GM12878 (cell line): Measurements from ENCODE around the gene RRP36. TPM values are rescaled to one million over a fixed set of nuclear protein-coding genes. Genes with fewer than 3 reads are reported as not detected.

ENCODE experiments used
- ATAC-seq: fragments of 200-7000 bp; cut with Tn5 transposase; 3 replicates; pipeline ENCODE4 v1.9.1; 2020; ENCODE audit warnings: mild to moderate bottlenecking, moderate library complexity
- BruUV-seq: library from RNA; stranded (reverse); fragments of 400-500 nt; replicated peaks from 2 replicates; lab custom pipeline; 2021; lab: Mats Ljungman, UMichigan
- CTCF ChIA-PET: fragments of 300-600 bp; sonication (Branson Sonifier 250); formaldehyde crosslinking; extraction: SDS; loops from one replicate; lab custom pipeline; 2021; ENCODE audit warnings: inconsistent platforms; lab: Yijun Ruan, JAX
- POLR2A ChIA-PET: fragments of 350-600 bp; formaldehyde crosslinking; extraction: SDS; loops from one replicate; lab custom pipeline; 2021; ENCODE audit warnings: inconsistent platforms; lab: Charles Lee
- RAD21 ChIA-PET: fragments of 300-600 bp; sonication (Branson Sonifier 250); formaldehyde crosslinking; loops from one replicate; lab custom pipeline; 2023; ENCODE audit warnings: antibody characterized with exemption; ENCODE audit not compliant: unreplicated experiment; lab: Charles Lee
- SMC1A ChIA-PET: fragments of 300-600 bp; sonication (Branson Sonifier 250); formaldehyde crosslinking; loops from one replicate; lab custom pipeline; 2023; ENCODE audit not compliant: unreplicated experiment, uncharacterized antibody; lab: Charles Lee
- DNase-seq: peaks from one replicate; pipeline ENCODE4 v3.0.0-alpha.2; 2011; ENCODE audit warnings: low read depth, low spot score
- FAIRE-seq: peaks from 3 replicates; lab custom pipeline; 2011; peaks lifted over from hg19 to GRCh38; lab: Jason Lieb, UNC
- H2AFZ ChIP-seq: 2 replicates; pipeline ENCODE4 v1.6.0; 2011; ENCODE audit warnings: low read depth, low read length, control low read depth; ENCODE audit not compliant: control insufficient read depth
- H3K27ac ChIP-seq: 2 replicates; pipeline ENCODE4 v1.5.1; 2011; ENCODE audit warnings: control low read depth; ENCODE audit not compliant: control insufficient read depth, insufficient read depth
- H3K27me3 ChIP-seq, 2 experiments: replicated peaks in 1 of 2; 2 replicates each; pipeline versions ENCODE4 v1.6.0 to v1.6.1; 2011; ENCODE audit warnings: low read length in 1 of 2; ENCODE audit not compliant: control insufficient read depth in 2 of 2, insufficient read depth in 2 of 2
- H3K36me3 ChIP-seq, 2 experiments: 2 replicates each; pipeline ENCODE4 v1.5.1; 2011; ENCODE audit warnings: low read length in 1 of 2; ENCODE audit not compliant: control insufficient read depth in 2 of 2, insufficient read depth in 2 of 2
- H3K4me1 ChIP-seq: 2 replicates; pipeline ENCODE4 v1.6.1; 2011; ENCODE audit warnings: mild to moderate bottlenecking, low read length, moderate library complexity, mixed read lengths; ENCODE audit not compliant: control insufficient read depth, insufficient read depth
- H3K4me2 ChIP-seq: 2 replicates; pipeline ENCODE4 v1.6.0; 2011; ENCODE audit warnings: control low read depth; ENCODE audit not compliant: control insufficient read depth, insufficient read depth
- H3K4me3 ChIP-seq: fragments of 200-600 bp; sonication (generic); 2 replicates; pipeline ENCODE4 v1.5.1; 2016
- H3K79me2 ChIP-seq: 2 replicates; pipeline ENCODE4 v1.6.0; 2011; ENCODE audit warnings: low read length; ENCODE audit not compliant: control insufficient read depth, insufficient read depth
- H3K9ac ChIP-seq: 2 replicates; pipeline ENCODE4 v1.8.0; 2011; ENCODE audit warnings: low read length, control low read depth, mixed read lengths; ENCODE audit not compliant: control insufficient read depth, insufficient read depth
- H3K9me3 ChIP-seq: replicated peaks from 3 replicates; pipeline ENCODE4 v1.5.1; 2011; ENCODE audit warnings: mild to moderate bottlenecking, low read length; ENCODE audit not compliant: control insufficient read depth, insufficient read depth
- H4K20me1 ChIP-seq: 2 replicates; pipeline ENCODE4 v1.6.0; 2011; ENCODE audit not compliant: control insufficient read depth, insufficient read depth
- HDAC2 ChIP-seq: fragments of 200-600 bp; sonication (generic); IDR thresholded peaks from 2 replicates; pipeline ENCODE4 v1.6.1; 2017
- NFIC ChIP-seq: IDR thresholded peaks from 2 replicates; pipeline ENCODE4 v1.6.1; 2012; ENCODE audit warnings: low read depth, mild to moderate bottlenecking, inconsistent platforms, low read length, moderate library complexity
- NFXL1 ChIP-seq: fragments of 450-650 bp; IDR thresholded peaks from 2 replicates; pipeline ENCODE4 v1.6.1; 2017; ENCODE audit warnings: antibody characterized with exemption, mild to moderate bottlenecking, borderline replicate concordance
- SMAD1 ChIP-seq: fragments of 450-650 bp; IDR thresholded peaks from 2 replicates; pipeline ENCODE4 v1.6.1; 2018; ENCODE audit warnings: mild to moderate bottlenecking, low read depth; ENCODE audit not compliant: partially characterized antibody
- SUPT20H ChIP-seq: IDR thresholded peaks from 2 replicates; pipeline ENCODE4 v1.6.1; 2011; ENCODE audit warnings: low read depth, mild to moderate bottlenecking, low read length, moderate library complexity, borderline replicate concordance; ENCODE audit not compliant: control insufficient read depth
- TAF1 ChIP-seq: IDR thresholded peaks from 2 replicates; pipeline ENCODE4 v1.6.1; 2011; ENCODE audit warnings: mild to moderate bottlenecking, low read depth, low read length, borderline replicate concordance
- ZBTB11 ChIP-seq: fragments of 450-650 bp; formaldehyde crosslinking; IDR thresholded peaks from 2 replicates; pipeline ENCODE4 v1.5.0; 2022; ENCODE audit warnings: mild to moderate bottlenecking, missing genetic modification characterization
- ZNF592 ChIP-seq: fragments of 450-650 bp; IDR thresholded peaks from 2 replicates; pipeline ENCODE4 v1.6.1; 2017; ENCODE audit warnings: mild to moderate bottlenecking, moderate library complexity
- ZSCAN29 ChIP-seq: fragments of 450-650 bp; IDR thresholded peaks from 2 replicates; pipeline ENCODE4 v1.6.1; 2017; ENCODE audit warnings: mild to moderate bottlenecking, moderate library complexity
- WGBS: methylation state at CpG from one replicate; pipeline ENCODE4 v1.1.6; 2016; ENCODE audit warnings: low lambda C conversion rate; ENCODE audit not compliant: insufficient replicate concordance, insufficient coverage; ENCODE audit errors: missing lambda C conversion rate; 5-methylcytosine and 5-hydroxymethylcytosine counted together
- in situ Hi-C: fragments of 300-500 bp; cut with MboI; formaldehyde crosslinking; loops from 9 replicates; pipeline ENCODE4 v1.14.3; 2018; ENCODE audit warnings: mixed read lengths
- intact Hi-C: fragments of 100-400 bp; cut with micrococcal nuclease; formaldehyde crosslinking; loops from one replicate; pipeline ENCODE4 v1.14.2; 2022; ENCODE audit not compliant: unreplicated experiment
- polyA plus RNA-seq, 11 experiments: library from polyadenylated mRNA; depleted of rRNA in 4 of 11; unstranded in 6 of 11; stranded (reverse) in 5 of 11; fragments of >200 nt; fragmentation: Nextera tagmentation in 4 of 11; fragmentation: Illumina TruSeq in 1 of 11; extraction: Ambion mirVana in 4 of 11; extraction: Trizol in 1 of 11; gene quantifications; 1 replicate in 1 of 11; 2 replicates in 10 of 11; pipeline versions ENCODE4 v1.2.1 to v1.2.3, GENCODE V29; 2011 to 2016; ENCODE audit warnings: inconsistent platforms in 2 of 11, missing spikeins in 2 of 11, low read depth in 1 of 11
- total RNA-seq, 4 experiments: library from RNA; depleted of rRNA in 3 of 4; stranded (reverse); fragments of >200 nt in 3 of 4; fragmentation: Illumina TruSeq in 1 of 4; extraction: Trizol in 1 of 4; gene quantifications; 2 replicates each; pipeline versions ENCODE4 v1.2.1 to v1.2.3, GENCODE V29; 2013 to 2021
- TF ChIP-seq, protein P1 (sequence below): fragments of 450-650 bp; IDR thresholded peaks from 2 replicates; pipeline ENCODE4 v1.6.1; 2018; ENCODE audit warnings: mild to moderate bottlenecking, low read depth, moderate library complexity; ENCODE audit not compliant: partially characterized antibody
- TF ChIP-seq, protein P2 (sequence below): fragments of 450-650 bp; IDR thresholded peaks from 2 replicates; pipeline ENCODE4 v1.6.1; 2016; ENCODE audit warnings: mild to moderate bottlenecking

The RRP36 gene
- total and polyA plus RNA-seq, 10 of the 15 experiments (the other 5 are each of a cell fraction or from before 2014, with no cell fraction given): 17.6 to 101 (median 69.7) TPM

DNA sequence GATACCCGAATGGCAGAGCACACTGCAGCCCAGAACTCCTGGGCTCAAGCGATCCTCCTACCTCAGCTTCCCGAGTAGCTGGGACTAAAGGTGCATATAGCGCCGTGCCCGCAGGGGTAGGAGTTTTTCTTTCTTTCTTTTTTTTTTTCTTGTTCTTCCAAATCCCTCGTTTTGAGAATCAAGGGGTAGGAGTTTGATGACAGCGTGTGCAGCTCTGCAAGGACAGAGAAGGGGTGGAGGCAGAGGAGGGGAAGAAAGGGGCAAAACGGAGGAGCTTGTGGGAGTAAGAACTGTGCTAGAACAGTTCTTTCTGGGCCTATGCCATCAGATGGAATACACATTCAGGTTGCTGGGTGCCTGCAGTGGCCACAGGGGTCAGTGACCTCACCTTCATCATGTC, 15.3 kb downstream of the RRP36 start:
- BruUV-seq: no TSS peak
- DNase-seq: no peak
- ChIA-PET RAD21 (no interaction called here), CTCF (interaction anchor here (0.6 kb wide), 1 partner anchor 18 kb away, joined by 4 read pairs; no protein-coding TSS in a partner anchor), POLR2A (interaction anchor here (0.7 to 0.9 kb wide), 2 partner anchors 18 to 102 kb away, joined by 3 to 4 read pairs; partner anchors contain the start of gene CUL7), SMC1A (no interaction called here)
- Histone ChIP-seq H3K36me3 (peaks cover 11 to 12% of the 10 kb centered on the region in 2 experiments), H3K4me1 (no peaks in the 10 kb centered on the region), H3K4me2 (no peak overlapping the region), H3K27me3 (no peaks in the 10 kb centered on the region), H2AFZ (no peak overlapping the region), H3K9me3 (no peaks in the 10 kb centered on the region), H3K79me2 (no peaks in the 10 kb centered on the region), H3K27ac (no peak overlapping the region), H4K20me1 (no peaks in the 10 kb centered on the region), H3K9ac (no peak overlapping the region), H3K4me3 (no peak overlapping the region)
- no peak for FAIRE-seq
- intact Hi-C loops (no loop called here), in situ Hi-C loops (no loop called here)
- no peak for ATAC-seq
- WGBS: 86% methylated on average over 9 of the region's 9 CpGs
- TF ChIP-seq SMAD1: no peak
- no peak for TF ChIP-seq NFXL1
- TF ChIP-seq TAF1: no peak
- no peak for TF ChIP-seq ZNF592
- TF ChIP-seq ZSCAN29: no peak
- TF ChIP-seq HDAC2: no peak
- TF ChIP-seq, protein P1, sequence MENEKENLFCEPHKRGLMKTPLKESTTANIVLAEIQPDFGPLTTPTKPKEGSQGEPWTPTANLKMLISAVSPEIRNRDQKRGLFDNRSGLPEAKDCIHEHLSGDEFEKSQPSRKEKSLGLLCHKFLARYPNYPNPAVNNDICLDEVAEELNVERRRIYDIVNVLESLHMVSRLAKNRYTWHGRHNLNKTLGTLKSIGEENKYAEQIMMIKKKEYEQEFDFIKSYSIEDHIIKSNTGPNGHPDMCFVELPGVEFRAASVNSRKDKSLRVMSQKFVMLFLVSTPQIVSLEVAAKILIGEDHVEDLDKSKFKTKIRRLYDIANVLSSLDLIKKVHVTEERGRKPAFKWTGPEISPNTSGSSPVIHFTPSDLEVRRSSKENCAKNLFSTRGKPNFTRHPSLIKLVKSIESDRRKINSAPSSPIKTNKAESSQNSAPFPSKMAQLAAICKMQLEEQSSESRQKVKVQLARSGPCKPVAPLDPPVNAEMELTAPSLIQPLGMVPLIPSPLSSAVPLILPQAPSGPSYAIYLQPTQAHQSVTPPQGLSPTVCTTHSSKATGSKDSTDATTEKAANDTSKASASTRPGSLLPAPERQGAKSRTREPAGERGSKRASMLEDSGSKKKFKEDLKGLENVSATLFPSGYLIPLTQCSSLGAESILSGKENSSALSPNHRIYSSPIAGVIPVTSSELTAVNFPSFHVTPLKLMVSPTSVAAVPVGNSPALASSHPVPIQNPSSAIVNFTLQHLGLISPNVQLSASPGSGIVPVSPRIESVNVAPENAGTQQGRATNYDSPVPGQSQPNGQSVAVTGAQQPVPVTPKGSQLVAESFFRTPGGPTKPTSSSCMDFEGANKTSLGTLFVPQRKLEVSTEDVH: no peak
- TF ChIP-seq ZBTB11 (CRISPR knock-in tag): no peak
- TF ChIP-seq, protein P2, sequence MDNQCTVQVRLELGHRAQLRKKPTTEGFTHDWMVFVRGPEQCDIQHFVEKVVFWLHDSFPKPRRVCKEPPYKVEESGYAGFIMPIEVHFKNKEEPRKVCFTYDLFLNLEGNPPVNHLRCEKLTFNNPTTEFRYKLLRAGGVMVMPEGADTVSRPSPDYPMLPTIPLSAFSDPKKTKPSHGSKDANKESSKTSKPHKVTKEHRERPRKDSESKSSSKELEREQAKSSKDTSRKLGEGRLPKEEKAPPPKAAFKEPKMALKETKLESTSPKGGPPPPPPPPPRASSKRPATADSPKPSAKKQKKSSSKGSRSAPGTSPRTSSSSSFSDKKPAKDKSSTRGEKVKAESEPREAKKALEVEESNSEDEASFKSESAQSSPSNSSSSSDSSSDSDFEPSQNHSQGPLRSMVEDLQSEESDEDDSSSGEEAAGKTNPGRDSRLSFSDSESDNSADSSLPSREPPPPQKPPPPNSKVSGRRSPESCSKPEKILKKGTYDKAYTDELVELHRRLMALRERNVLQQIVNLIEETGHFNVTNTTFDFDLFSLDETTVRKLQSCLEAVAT: no peak
- TF ChIP-seq SUPT20H: no peak
- no peak for TF ChIP-seq NFIC
